GM18868 (cell line): ENCODE data around the gene CNGA2.
A peak's percentile ranks its signal among the peaks of the same experiment; 100 is the strongest.

ENCODE experiments used
- ATAC-seq: cut with Tn5 transposase; IDR thresholded peaks from one replicate; pipeline ENCODE4 v1.9.1; 2021; ENCODE audit warnings: mild to moderate bottlenecking, moderate library complexity; ENCODE audit not compliant: unreplicated experiment

Gene CNGA2

GRCh38 chrX:151711154-151711553 is 23.4 kb upstream of the CNGA2 start:
- ATAC-seq: no peak

- ATAC-seq: no peak
Observed at GRCh38 chrX:151711787-151712186, 22.8 kb upstream of the CNGA2 start.

GRCh38 chrX:151712253-151712652 is 22.3 kb upstream of the CNGA2 start:
- no peak for ATAC-seq

- peak; percentile 52 for ATAC-seq
Observed at GRCh38 chrX:151713849-151714248, 20.7 kb upstream of the CNGA2 start.

- ATAC-seq: no peak
Observed at GRCh38 chrX:151714362-151714761, 20.2 kb upstream of the CNGA2 start.

- no peak for ATAC-seq
Observed at GRCh38 chrX:151715752-151716151, 18.8 kb upstream of the CNGA2 start, which contains the start of gene FATE1. TSS of gene FATE1 (plus strand) at chrX:151716035. CDS start at chrX:151716120, 85 bp downstream.

GRCh38 chrX:151722241-151722846 is 12.2 kb upstream of the CNGA2 start:
- peak; percentile 68 for ATAC-seq

GRCh38 chrX:151723156-151723760 is 11.3 kb upstream of the CNGA2 start:
- no peak for ATAC-seq

- ATAC-seq: no peak
Observed at GRCh38 chrX:151724563-151725337, 9.8 kb upstream of the CNGA2 start.

GRCh38 chrX:151725338-151725614 is 9.3 kb upstream of the CNGA2 start:
- no peak for ATAC-seq

GRCh38 chrX:151726751-151727150 is 7.8 kb upstream of the CNGA2 start:
- ATAC-seq: no peak

- no peak for ATAC-seq
Observed at GRCh38 chrX:151727346-151727745, 7.2 kb upstream of the CNGA2 start.

GRCh38 chrX:151729056-151729725 is 5.4 kb upstream of the CNGA2 start:
- ATAC-seq: no peak

GRCh38 chrX:151735219-151735618 is 673 bp downstream of the CNGA2 start:
- no peak for ATAC-seq

- ATAC-seq: no peak
Observed at GRCh38 chrX:151736685-151737084, 2.1 kb downstream of the CNGA2 start.

- no peak for ATAC-seq
Observed at GRCh38 chrX:151737494-151737893, 2.9 kb downstream of the CNGA2 start.

- no peak for ATAC-seq
Observed at GRCh38 chrX:151738751-151739150, 4.2 kb downstream of the CNGA2 start.

GRCh38 chrX:151741606-151742005 is 7.1 kb downstream of the CNGA2 start:
- ATAC-seq: no peak

- ATAC-seq: no peak
Observed at GRCh38 chrX:151742311-151742710, 7.8 kb downstream of the CNGA2 start.

- ATAC-seq: no peak
Observed at GRCh38 chrX:151743651-151744470, 9.3 kb downstream of the CNGA2 start.

- ATAC-seq: no peak
Observed at GRCh38 chrX:151745651-151746050, 11.1 kb downstream of the CNGA2 start.
